Retina (tissue), 1 donor: ENCODE data around the gene ADAD2.
A peak's percentile ranks its signal among the peaks of the same experiment; 100 is the strongest.

Experiments
- DNase-seq: peaks from one replicate; pipeline ENCODE4 v3.0.0-alpha.2; 2016

ADAD2 gene

GRCh38 chr16:84227548-84227947 is 36.6 kb downstream of the ADAD2 start:
- DNase-seq, result no peak

DNA sequence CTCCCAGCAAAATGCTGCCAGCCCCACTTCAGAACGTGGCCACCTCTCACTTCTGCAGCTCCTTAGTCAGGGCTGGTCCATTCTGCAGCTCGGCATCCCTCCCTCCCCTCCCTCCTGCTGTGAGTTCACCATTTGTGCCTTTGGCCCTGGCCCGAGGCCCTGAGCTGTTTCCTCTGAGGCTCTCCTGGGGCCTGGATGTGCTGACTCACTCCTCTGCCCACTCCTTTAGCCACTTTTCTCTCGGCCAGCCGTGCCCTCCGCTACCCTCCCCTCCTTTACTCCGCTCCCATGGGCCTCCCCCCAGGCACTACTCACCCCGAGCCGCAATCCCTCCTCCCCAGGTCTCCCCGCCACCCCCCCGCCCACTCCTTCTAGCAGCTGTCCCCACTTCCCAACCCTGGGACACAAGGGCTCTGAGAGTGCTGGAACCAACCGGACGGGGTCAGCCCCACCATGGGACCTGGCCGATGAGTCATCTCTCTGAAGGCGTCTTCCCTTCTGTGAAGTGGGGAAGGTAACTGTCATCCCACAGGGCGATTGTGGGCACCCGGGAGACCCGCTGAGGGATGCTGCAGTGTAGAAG is 37.4 kb downstream of the ADAD2 start:
- peak; percentile 45 for DNase-seq

DNA sequence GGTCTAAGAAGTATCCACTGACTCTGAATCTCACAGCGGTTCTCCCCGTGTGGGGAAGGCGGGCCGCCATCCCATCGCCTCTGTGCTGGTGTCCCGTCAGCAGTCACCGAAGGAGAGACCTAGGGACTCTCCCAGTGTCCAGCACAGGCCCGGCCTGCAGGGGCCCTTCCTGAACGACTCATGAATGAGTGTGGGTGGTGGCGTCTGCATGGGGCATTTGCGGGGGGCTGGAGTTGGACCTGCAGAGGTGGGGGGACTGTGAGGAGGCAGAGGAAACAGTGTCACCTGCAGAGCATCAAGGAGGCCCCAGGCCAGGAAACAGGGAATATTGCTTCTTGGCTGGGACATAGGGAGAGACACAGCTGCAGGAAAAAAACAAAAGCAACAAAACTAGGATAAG is 38.5 kb downstream of the ADAD2 start:
- no peak for DNase-seq

GRCh38 chr16:84232060-84232459 is 41.1 kb downstream of the ADAD2 start:
- DNase-seq, result no peak

DNA sequence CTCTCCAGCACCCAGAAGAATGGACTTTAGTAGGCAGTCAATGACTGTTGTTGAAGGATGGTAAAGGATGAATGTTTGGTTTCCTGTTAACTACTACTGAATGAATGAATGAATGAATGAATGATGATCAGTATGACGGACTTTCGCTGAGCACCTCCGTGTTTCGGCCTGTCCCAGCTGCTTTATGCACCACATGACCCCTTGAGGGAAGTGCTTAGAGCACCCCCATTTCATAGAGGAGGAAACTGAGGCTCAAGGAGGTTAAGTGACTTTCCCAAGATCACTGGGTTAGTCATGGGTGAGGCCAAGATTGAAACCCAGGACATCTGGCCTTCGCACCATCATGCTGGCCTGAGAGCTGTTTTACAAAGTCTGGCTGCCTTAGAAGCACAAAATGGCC is 42.0 kb downstream of the ADAD2 start:
- no peak for DNase-seq

DNA sequence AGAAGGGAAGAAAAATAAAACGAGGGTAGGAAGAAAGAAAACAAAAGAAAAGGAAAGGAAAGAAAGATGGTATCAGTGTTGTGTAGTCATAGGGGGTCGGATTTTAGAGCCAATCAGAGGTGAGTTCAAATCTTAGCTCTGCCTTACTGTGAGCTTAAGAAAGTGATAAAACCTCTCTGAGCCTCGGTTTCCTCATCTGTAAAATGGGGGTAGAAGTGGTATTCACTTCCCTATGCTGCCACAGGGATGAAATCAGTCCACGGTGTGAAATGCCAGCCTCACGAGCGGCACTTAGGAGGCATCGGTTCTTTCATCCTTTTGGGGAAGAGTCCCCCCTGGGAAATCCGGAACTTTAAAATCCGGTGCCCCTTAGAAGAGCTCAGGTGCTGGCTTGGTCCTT is 42.8 kb downstream of the ADAD2 start:
- DNase-seq, result no peak

DNA sequence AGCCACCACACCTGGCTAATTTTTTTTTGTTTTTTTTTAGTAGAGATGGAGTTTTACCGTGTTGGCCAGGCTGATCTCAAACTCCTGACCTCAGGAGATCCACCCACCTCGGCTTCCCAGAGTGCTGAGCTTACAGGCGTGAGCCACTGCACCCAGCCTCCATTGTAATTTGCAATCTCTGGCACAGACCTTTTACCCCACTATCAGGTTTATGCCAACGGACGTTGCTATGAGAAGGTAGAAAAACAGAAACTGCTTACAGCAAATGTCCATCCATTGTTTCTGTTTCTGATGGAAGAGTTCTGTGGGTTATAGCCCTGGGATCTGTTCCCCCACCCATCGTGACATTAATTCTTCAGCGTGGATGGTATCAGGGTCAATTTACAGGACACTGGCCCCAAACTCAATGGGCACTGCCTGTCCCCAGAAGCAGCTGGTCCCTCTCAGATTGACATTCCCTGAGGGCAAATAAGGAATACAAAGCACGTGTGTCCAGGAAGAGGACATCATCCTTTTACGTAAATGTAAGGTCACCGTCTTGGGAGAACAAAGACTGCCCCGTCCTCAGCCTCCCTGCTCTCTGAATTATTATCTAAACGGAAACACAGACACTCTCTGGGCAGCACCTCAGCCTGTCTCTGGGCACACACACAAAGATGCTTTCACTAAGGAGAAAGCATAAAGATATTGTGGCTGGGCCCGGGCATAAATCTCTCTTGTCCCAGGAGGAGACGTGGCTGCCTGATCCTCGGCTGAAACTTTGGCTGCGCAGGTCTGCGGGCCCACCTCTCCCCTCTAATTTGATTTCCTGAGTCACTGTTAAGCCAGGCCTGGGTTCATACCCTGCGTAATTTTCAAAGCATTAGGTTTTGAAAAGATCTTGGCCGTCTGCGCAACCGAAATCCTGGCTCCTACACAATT is 43.6 kb downstream of the ADAD2 start:
- DNase-seq, result peak; percentile 42

GRCh38 chr16:84236671-84237070 is 45.7 kb downstream of the ADAD2 start:
- no peak for DNase-seq

GRCh38 chr16:84237994-84238750 is 47.2 kb downstream of the ADAD2 start:
- DNase-seq, result no peak

- no peak for DNase-seq
Measured at GRCh38 chr16:84239141-84239769, 48.3 kb downstream of the ADAD2 start.

DNA sequence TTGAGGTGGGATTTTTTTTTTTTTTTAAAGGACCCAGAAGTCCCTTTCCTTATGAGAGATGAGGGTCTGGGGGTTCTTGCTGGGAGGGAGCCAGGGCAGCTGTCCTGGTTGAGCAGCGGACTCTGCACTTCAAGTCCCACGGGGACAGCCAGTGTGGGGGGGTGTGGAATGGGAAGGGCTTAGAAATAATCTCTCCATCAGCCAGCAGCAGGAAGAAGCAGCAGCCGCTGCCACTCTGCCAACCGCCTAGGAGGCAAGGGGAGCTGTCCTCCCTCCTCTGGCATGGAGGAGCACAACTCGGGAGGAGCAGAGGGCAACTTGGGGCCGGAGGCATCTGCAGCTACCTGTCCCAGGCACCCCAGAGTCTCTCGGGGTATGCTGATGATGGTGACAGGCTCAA is 49.0 kb downstream of the ADAD2 start, which contains the start of gene KCNG4:
Gene KCNG4 (minus strand): TSS at position 104 of the 400 bp plus-strand sequence. CDS start 2,527 bp downstream, outside the sequence.
- DNase-seq, result peak; percentile 39

GRCh38 chr16:84240455-84240854 is 49.5 kb downstream of the ADAD2 start:
- DNase-seq, result no peak

GRCh38 chr16:84241778-84242177 is 50.8 kb downstream of the ADAD2 start:
- DNase-seq, result no peak

- no peak for DNase-seq
Measured at GRCh38 chr16:84242839-84243238, 51.9 kb downstream of the ADAD2 start.

DNA sequence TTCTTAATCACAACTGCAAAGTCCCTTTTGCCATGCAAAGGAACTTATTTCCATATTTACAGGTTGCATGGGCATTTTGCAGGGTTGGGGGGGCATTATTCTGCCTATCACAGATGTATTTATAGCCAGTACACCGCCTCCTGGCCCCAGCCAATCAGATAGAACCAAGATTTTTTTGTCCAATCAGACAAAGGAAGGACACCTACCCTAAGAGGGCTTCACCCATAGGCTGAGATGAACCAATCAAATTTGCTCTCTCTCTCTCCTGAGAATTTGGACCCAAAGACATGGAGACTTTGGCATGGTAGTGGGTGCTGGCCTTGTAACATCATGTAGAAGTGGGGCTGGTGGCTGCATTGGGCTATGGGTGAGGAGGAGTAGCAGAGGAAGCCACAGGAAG is 52.8 kb downstream of the ADAD2 start:
- no peak for DNase-seq

DNA sequence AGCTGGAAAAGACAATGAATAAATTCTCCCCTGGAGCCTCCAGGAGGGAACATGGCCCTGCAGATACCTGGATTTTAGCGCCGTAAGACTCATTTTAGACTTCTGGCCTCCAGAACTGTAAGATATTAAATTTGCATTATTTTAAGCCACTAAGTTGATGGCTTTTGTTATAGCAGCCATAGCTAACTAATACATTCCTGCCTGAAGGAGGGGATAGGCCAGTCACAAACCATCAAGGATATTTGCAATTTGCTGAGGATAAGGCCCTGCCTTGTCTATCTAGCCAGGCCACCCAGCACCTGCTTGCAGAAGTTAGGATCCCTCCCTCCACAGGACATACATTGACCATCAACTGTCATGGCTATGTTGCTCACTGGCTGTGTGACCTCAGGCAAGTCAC is 53.8 kb downstream of the ADAD2 start:
- DNase-seq, result no peak

- DNase-seq, result no peak
Measured at GRCh38 chr16:84245956-84246678, 55.2 kb downstream of the ADAD2 start.

DNA sequence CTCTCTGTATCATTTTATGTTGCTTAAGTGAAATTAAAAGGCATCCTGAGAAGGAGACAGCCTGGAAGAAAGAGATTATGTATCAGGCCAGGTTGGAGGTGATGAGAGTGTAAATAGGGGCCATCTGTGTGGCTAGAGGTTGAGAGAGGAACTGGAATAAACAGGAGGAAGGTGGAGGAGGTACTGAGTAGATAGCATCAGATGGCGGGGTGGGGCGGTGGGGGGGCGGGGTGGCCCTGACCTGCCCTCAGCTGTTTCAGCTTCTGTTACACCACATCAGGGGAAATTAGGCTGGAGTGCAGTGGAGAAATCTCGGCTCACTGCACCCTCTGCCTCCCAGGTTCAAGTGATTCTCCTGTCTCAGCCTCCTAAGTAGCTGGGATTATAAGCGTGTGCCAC is 55.7 kb downstream of the ADAD2 start:
- no peak for DNase-seq
